ENCODE results near the gene FAHD2A.

DNA sequence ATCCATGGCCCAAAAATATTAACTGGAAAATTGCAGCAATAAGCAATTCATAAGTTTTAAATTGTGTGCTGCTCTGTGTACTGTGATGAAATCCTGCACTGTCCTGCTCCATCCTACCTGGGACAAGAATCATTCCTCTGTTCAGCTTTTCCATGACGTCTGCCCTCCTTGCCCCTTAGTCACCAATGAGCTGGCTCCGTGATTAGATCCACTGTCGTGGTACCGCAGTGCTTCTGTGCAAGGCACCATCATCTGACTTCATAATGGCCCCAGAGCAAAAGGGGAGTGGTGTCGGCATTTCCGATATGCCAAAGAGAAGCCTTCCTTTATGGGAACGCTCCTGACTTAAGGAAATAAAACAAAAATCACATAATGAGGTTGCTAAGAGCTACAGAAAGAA is 3.4 kb upstream of the FAHD2A start:
- no peak for TF ChIP-seq POLR2A (IDR thresholded peaks at IDR 0.05; ENCODE audit: low read depth, low read length)
- TF ChIP-seq POLR2AphosphoS5 (IDR thresholded peaks at IDR 0.05; ENCODE audit: low read depth, low read length) = no peak
- TF ChIP-seq TAF1 (IDR thresholded peaks at IDR 0.05; ENCODE audit: low read depth, low read length) = no peak
- no peak for TF ChIP-seq PAX5 (IDR thresholded peaks at IDR 0.05; ENCODE audit: insufficient read depth, low read length, severe bottlenecking)
- TF ChIP-seq SPI1 (IDR thresholded peaks at IDR 0.05; ENCODE audit: low read depth, low read length) = no peak
- TF ChIP-seq POU2F2 (IDR thresholded peaks at IDR 0.05; ENCODE audit: low read depth, low read length) = no peak
